IPS DF 6.9 (cell line): ENCODE measurements around the gene G6PC2.
"Not testable (repeated sequence)": the region's sequence is repeated elsewhere in the genome, so short reads cannot be mapped to it uniquely, and the experiment has no call there.

Source experiments
- DNase-seq: peaks from one replicate; pipeline ENCODE4 v3.0.0-alpha.2; 2013; ENCODE audit warnings: low read depth, low spot score
- H3K27ac ChIP-seq: one replicate; pipeline ENCODE4 v1.5.1; 2013; ENCODE audit warnings: low read length, control low read depth
- H3K27me3 ChIP-seq: 2 replicates; pipeline ENCODE4 v1.6.1; 2013; ENCODE audit warnings: mild to moderate bottlenecking, low read length; ENCODE audit not compliant: control insufficient read depth, insufficient read depth
- H3K36me3 ChIP-seq: 2 replicates; pipeline ENCODE4 v1.6.1; 2013; ENCODE audit warnings: low read length; ENCODE audit not compliant: control insufficient read depth, insufficient read depth
- H3K4me1 ChIP-seq: 2 replicates; pipeline ENCODE4 v1.6.1; 2013; ENCODE audit warnings: low read length; ENCODE audit not compliant: control insufficient read depth, insufficient read depth
- H3K4me3 ChIP-seq: 2 replicates; pipeline ENCODE4 v1.5.1; 2013; ENCODE audit warnings: mild to moderate bottlenecking, low read length
- H3K9me3 ChIP-seq: 2 replicates; pipeline ENCODE4 v1.6.1; 2013; ENCODE audit warnings: low read length, inconsistent platforms; ENCODE audit not compliant: control insufficient read depth, insufficient read depth
- WGBS: extraction: QIAGEN DNeasy Blood & Tissue Kit; methylation state at CpG from one replicate; pipeline ENCODE4 v1.1.7; 2013; ENCODE audit warnings: mixed read lengths, missing lambda C conversion rate; ENCODE audit not compliant: insufficient read length, insufficient coverage; 5-methylcytosine and 5-hydroxymethylcytosine counted together

Gene G6PC2

GRCh38 chr2:168901003-168901402 is at the start of gene G6PC2:
TSS of gene G6PC2 (plus strand) at chr2:168901291. CDS start at chr2:168901332, 41 bp downstream.
- no CpG with 5 or more reads among the region's 5 CpGs for WGBS
- no peak within 1 kb of the TSS for H3K4me3 ChIP-seq
- H3K27ac ChIP-seq, result no peak within 1 kb of the TSS
- H3K27me3 ChIP-seq, result no peaks in the 10 kb centered on the region
- no peaks in the 10 kb centered on the region for H3K4me1 ChIP-seq
- H3K36me3 ChIP-seq, result no peaks in the 10 kb centered on the region
- no peaks in the 10 kb centered on the region for H3K9me3 ChIP-seq
- no peak for DNase-seq

GRCh38 chr2:168851674-168852320 is 49.3 kb upstream of the G6PC2 start:
- Histone ChIP-seq H3K36me3 (no peaks in the 10 kb centered on the region), H3K9me3 (no peaks in the 10 kb centered on the region), H3K27me3 (no peaks in the 10 kb centered on the region), H3K4me1 (no peaks in the 10 kb centered on the region), H3K27ac (no peak overlapping the region), H3K4me3 (no peak overlapping the region)
- no peak for DNase-seq
- no CpG with 5 or more reads among the region's 5 CpGs for WGBS

- no peaks in the 10 kb centered on the region for H3K4me1 ChIP-seq
Measured at GRCh38 chr2:168852481-168852880, 48.6 kb upstream of the G6PC2 start.

GRCh38 chr2:168853471-168853870 is 47.6 kb upstream of the G6PC2 start:
- H3K27me3 ChIP-seq, result no peaks in the 10 kb centered on the region
- no peak overlapping the region for H3K27ac ChIP-seq
- peaks cover 2% of the 10 kb centered on the region; the same call in 1 of the 2 replicates for H3K36me3 ChIP-seq
- no peak for DNase-seq
- no peaks in the 10 kb centered on the region for H3K4me1 ChIP-seq
- H3K4me3 ChIP-seq, result no peak overlapping the region
- no CpG with 5 or more reads among the region's 1 CpG for WGBS
- no peaks in the 10 kb centered on the region for H3K9me3 ChIP-seq

More at GRCh38 chr2:168852481-168852880, 48.6 kb upstream of the G6PC2 start:
- DNase-seq, result no peak
- no peaks in the 10 kb centered on the region for H3K36me3 ChIP-seq
- WGBS, result no CpG with 5 or more reads among the region's 3 CpGs
- no peak overlapping the region for H3K27ac ChIP-seq
- no peak overlapping the region for H3K4me3 ChIP-seq
- H3K27me3 ChIP-seq, result no peaks in the 10 kb centered on the region
- H3K9me3 ChIP-seq, result no peaks in the 10 kb centered on the region

- DNase-seq, result no peak
- Histone ChIP-seq H3K27ac (no peak overlapping the region), H3K4me1 (no peaks in the 10 kb centered on the region), H3K9me3 (no peaks in the 10 kb centered on the region), H3K36me3 (peaks cover 2% of the 10 kb centered on the region; the same call in 1 of the 2 replicates), H3K4me3 (no peak overlapping the region), H3K27me3 (no peaks in the 10 kb centered on the region)
- no CpG with 5 or more reads among the region's 5 CpGs for WGBS
Measured at GRCh38 chr2:168854651-168855050, 46.4 kb upstream of the G6PC2 start.

GRCh38 chr2:168855601-168856000 is 45.5 kb upstream of the G6PC2 start:
- H3K27me3 ChIP-seq, result no peaks in the 10 kb centered on the region
- no peaks in the 10 kb centered on the region for H3K4me1 ChIP-seq
- H3K9me3 ChIP-seq, result no peaks in the 10 kb centered on the region
- H3K4me3 ChIP-seq, result no peak overlapping the region
- H3K27ac ChIP-seq, result no peak overlapping the region
- no peak for DNase-seq
- H3K36me3 ChIP-seq, result peaks cover 2% of the 10 kb centered on the region; the same call in 1 of the 2 replicates
- WGBS, result no CpG with 5 or more reads among the region's 3 CpGs

- H3K9me3 ChIP-seq, result no peaks in the 10 kb centered on the region
- no peak overlapping the region for H3K4me3 ChIP-seq
- H3K27me3 ChIP-seq, result no peaks in the 10 kb centered on the region
- DNase-seq, result no peak
- H3K36me3 ChIP-seq, result peaks cover 2% of the 10 kb centered on the region; the same call in 1 of the 2 replicates
- H3K27ac ChIP-seq, result no peak overlapping the region
- H3K4me1 ChIP-seq, result no peaks in the 10 kb centered on the region
- no CpG with 5 or more reads among the region's 2 CpGs for WGBS
Measured at GRCh38 chr2:168858146-168858545, 42.9 kb upstream of the G6PC2 start.

- H3K9me3 ChIP-seq, H3K27ac ChIP-seq, H3K27me3 ChIP-seq, H3K4me1 ChIP-seq, H3K4me3 ChIP-seq, H3K36me3 ChIP-seq, DNase-seq: not testable (repeated sequence)
- no CpG with 5 or more reads among the region's 1 CpG for WGBS
Measured at GRCh38 chr2:168867164-168867563, 33.9 kb upstream of the G6PC2 start.

GRCh38 chr2:168870369-168870768 is 30.7 kb upstream of the G6PC2 start:
- not testable (repeated sequence) for H3K27me3 ChIP-seq, H3K4me3 ChIP-seq, H3K4me1 ChIP-seq, H3K36me3 ChIP-seq, DNase-seq, H3K27ac ChIP-seq, H3K9me3 ChIP-seq
- WGBS, result no CpG with 5 or more reads among the region's 1 CpG

- H3K4me3 ChIP-seq, H3K36me3 ChIP-seq, DNase-seq, H3K4me1 ChIP-seq, H3K9me3 ChIP-seq, H3K27me3 ChIP-seq, H3K27ac ChIP-seq: not testable (repeated sequence)
- WGBS, result no CpG with 5 or more reads among the region's 4 CpGs
Measured at GRCh38 chr2:168870824-168871223, 30.3 kb upstream of the G6PC2 start.
